ENCODE measurements around the gene YPEL3. TPM values are rescaled to one million over a fixed set of nuclear protein-coding genes. Genes with fewer than 3 reads are reported as not detected.

The YPEL3 gene
- total RNA-seq, 2 donors from 2014 or later = 129 to 140 TPM

DNA sequence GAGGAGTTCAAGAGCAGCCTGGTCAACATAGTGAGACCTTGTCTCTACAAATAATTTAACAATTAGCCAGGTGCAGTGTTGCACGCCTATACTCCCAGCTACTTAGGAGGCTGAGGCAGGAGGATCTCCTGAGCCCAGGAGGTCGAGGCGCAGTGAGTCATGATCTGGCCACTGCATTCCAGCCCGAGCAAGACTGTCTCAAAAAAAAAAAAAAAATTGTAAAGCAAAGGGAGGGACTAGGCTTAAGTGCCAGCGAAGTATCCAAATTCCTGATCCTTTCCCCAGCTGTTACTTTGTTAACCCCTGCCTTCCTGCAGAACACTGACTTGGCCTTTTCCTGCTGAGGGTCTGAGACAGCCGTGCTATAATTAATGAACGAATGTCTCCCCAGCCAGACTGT is 14.6 kb upstream of the YPEL3 start:
- H3K36me3 ChIP-seq = peaks cover 31% of the 10 kb centered on the region
- TF ChIP-seq, protein P1, sequence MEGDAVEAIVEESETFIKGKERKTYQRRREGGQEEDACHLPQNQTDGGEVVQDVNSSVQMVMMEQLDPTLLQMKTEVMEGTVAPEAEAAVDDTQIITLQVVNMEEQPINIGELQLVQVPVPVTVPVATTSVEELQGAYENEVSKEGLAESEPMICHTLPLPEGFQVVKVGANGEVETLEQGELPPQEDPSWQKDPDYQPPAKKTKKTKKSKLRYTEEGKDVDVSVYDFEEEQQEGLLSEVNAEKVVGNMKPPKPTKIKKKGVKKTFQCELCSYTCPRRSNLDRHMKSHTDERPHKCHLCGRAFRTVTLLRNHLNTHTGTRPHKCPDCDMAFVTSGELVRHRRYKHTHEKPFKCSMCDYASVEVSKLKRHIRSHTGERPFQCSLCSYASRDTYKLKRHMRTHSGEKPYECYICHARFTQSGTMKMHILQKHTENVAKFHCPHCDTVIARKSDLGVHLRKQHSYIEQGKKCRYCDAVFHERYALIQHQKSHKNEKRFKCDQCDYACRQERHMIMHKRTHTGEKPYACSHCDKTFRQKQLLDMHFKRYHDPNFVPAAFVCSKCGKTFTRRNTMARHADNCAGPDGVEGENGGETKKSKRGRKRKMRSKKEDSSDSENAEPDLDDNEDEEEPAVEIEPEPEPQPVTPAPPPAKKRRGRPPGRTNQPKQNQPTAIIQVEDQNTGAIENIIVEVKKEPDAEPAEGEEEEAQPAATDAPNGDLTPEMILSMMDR (IDR thresholded peaks at IDR 0.05) = no peak
- H3K9me3 ChIP-seq = no peaks in the 10 kb centered on the region
- no peaks in the 10 kb centered on the region for H3K27me3 ChIP-seq
- no peaks in the 10 kb centered on the region for H3K4me1 ChIP-seq
- H3K4me3 ChIP-seq = no peak overlapping the region
- H3K27ac ChIP-seq = no peak overlapping the region
- DNase-seq (ENCODE audit: low spot score) = no peak

GRCh38 chr16:30108059-30108850 is 12.2 kb upstream of the YPEL3 start:
- no peaks in the 10 kb centered on the region for H3K9me3 ChIP-seq
- no peaks in the 10 kb centered on the region for H3K27me3 ChIP-seq
- no peak for DNase-seq (ENCODE audit: low spot score)
- H3K27ac ChIP-seq = no peak overlapping the region
- H3K4me1 ChIP-seq = no peaks in the 10 kb centered on the region
- TF ChIP-seq, protein P1 (IDR thresholded peaks at IDR 0.05) = no peak
- H3K4me3 ChIP-seq = no peak overlapping the region
- peaks cover 23% of the 10 kb centered on the region for H3K36me3 ChIP-seq

DNA sequence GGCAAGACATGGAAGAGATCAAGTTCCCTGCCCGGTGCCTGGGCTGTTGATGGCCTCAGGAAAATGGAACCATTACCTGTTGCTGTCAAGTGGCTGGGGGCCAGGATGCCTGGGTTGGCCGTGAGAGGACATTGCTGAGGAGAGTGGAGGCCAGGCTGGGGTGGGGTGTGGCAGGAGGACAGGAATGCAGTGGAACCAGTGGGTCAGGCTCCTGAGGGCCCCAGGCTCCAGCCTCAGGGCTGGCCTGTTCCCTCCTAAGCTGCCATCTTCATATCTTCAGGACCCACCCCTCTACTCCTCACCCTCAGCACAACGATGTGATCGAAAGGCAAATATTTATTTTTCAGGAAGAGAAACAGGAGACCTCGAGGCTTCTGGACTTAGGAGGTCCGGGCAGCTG is 8.5 kb upstream of the YPEL3 start:
- H3K4me3 ChIP-seq = no peak overlapping the region
- peaks cover 16% of the 10 kb centered on the region for H3K36me3 ChIP-seq
- no peaks in the 10 kb centered on the region for H3K27me3 ChIP-seq
- no peak overlapping the region for H3K27ac ChIP-seq
- no peaks in the 10 kb centered on the region for H3K4me1 ChIP-seq
- H3K9me3 ChIP-seq = no peaks in the 10 kb centered on the region
- DNase-seq (ENCODE audit: low spot score) = no peak
- TF ChIP-seq, protein P1 (IDR thresholded peaks at IDR 0.05) = no peak

GRCh38 chr16:30104090-30104489 is 8.1 kb upstream of the YPEL3 start:
- Histone ChIP-seq H3K36me3 (peaks cover 16% of the 10 kb centered on the region), H3K27me3 (no peaks in the 10 kb centered on the region), H3K4me3 (no peak overlapping the region), H3K9me3 (no peaks in the 10 kb centered on the region), H3K4me1 (no peaks in the 10 kb centered on the region), H3K27ac (no peak overlapping the region)
- TF ChIP-seq, protein P1 (IDR thresholded peaks at IDR 0.05) = no peak
- no peak for DNase-seq (ENCODE audit: low spot score)

- H3K4me1 ChIP-seq = peaks cover 0 to 29% of the 10 kb centered on the region in 2 donors
- H3K4me3 ChIP-seq = peak overlapping the region in 1 of 2 donors; percentile 68
- H3K27me3 ChIP-seq = no peaks in the 10 kb centered on the region
- TF ChIP-seq, protein P1 (IDR thresholded peaks at IDR 0.05) = no peak
- peaks cover 19% of the 10 kb centered on the region for H3K36me3 ChIP-seq
- DNase-seq (ENCODE audit: low spot score) = no peak
- H3K9me3 ChIP-seq = peaks cover 0 to 10% of the 10 kb centered on the region in 2 donors
- peak overlapping the region; percentile 89 to 95 for H3K27ac ChIP-seq
These were observed 1.0 kb upstream of the YPEL3 start for GRCh38 chr16:30096862-30097563.

Measured in right atrium auricular region (tissue), 2 donors.